Right ventricle myocardium superior (tissue), 1 donor: Measurements from ENCODE around the gene USP2. TPM values are rescaled to one million over a fixed set of nuclear protein-coding genes. Genes with fewer than 3 reads are reported as not detected.

Experiments used
- ATAC-seq: fragments of 200-7000 bp; cut with Tn5 transposase; one replicate; pipeline ENCODE4 v1.9.1; 2020; ENCODE audit warnings: mild to moderate bottlenecking; ENCODE audit not compliant: poor library complexity
- DNase-seq: peaks from one replicate; pipeline ENCODE4 v3.0.0-alpha.2; 2020
- intact Hi-C: fragments of 100-400 bp; cut with DNase I; formaldehyde crosslinking; loops from one replicate; pipeline ENCODE4 v1.11.2; 2022
- total RNA-seq: library from RNA; stranded (reverse); fragmentation: NEBNext Ultra II Directional; extraction: Animal tissue kit (Norgen Biotek cat#: 25700); gene quantifications from one replicate; pipeline ENCODE4 v1.2.1, GENCODE V29; 2021
- donor health status: DM: no; HTN: yes; CAD: no; lungs with severe emphysema.

Gene USP2
- total RNA-seq, 1 donor from 2014 or later, result 136 TPM

DNA sequence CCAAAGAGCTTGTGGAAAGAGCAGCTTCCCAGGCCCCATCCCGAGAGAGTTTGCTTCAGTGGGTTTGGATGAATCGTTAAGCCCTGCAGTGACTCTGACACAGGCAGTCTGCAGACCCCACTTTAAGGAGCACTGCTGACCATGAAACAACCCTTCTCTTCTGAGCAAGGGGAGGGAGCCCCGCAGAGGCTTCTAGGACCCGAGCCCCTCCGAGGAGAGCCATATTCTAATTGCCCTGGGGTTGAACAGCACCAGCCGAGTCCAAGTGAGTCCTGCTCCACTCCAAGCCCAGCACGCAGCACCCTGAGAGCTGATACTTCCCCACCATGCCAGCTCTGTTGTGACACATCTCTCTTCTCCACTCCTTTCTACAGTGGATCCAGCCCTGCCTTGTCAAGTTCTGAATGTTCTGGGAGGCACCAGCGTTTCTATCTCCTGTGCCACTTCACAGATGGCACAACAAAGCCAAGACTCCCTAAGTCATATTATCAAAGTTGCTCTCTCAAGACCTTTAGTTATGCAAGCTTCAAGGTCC lies 10.4 kb downstream of the USP2 start:
- intact Hi-C loops, result no loop called here
- no peak for DNase-seq
- no peak for ATAC-seq

DNA sequence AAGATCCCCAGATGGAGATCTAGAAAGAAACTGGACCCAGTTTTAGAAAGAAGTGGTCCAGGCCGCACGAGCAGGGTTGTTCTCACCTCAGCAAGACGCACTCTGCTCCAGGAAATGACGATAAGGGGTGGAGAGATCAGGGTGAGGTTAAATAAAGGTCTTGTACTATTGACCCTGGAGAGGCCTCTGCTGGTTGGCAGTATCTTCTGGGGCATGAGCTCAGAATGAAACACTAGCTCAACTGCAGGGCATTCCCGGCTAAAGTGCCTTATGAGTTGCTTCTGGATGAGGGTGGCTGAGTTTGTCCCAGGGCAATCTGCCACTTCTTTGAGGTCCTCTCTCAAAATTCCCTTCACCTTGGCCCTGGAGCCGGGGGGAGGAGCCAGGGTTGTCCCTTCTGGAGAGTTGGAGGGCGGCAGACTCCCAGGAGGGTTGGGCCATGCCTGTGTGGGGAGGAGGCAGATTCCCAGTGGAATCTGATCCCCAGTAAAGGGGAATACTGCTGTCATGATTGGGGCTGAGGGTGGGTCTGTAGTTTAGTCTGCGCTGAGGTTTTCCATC lies 10.9 kb downstream of the USP2 start:
- intact Hi-C loops, result no loop called here
- ATAC-seq (peak; percentile 46), DNase-seq (peak; percentile 74)

DNA sequence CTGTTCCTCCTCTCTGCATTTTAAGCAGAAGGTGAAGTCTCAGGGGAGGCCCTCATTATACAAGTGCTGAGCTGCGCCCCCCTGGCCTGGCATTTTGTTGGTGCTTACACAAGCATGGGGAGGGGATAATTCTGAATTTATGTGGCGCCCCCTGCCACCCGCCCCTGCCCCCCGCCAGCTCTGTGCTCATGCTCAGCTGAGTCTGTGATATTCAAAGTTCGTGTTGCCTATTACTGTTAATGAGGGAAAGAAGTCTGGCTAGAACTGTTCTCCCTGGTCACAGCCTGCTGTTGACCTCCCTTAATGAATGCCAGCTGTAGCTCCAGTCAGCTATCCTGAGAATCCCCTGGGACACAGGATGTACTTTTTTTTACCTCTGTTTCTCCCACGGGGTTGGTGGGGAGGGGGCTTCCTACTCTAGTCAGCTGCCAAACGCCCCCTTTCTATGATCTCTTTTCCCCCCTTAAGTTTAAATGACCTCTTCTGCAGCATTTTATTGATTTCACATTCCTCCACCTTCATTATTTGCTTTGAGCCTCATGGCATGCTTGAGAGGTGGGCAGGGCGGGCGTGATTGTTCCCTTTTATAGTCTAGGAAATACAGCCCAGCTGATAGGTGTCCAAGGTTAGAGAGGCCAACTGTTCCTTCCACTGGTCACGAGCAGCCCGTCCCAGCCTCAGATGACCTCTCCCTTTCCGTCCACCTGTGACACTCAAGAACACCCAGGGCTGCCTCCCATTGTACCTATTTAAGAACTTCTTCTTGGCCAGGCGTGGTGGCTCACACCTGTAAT lies 12.2 kb downstream of the USP2 start:
- intact Hi-C loops, result no loop called here
- ATAC-seq (peak; percentile 22), DNase-seq (peak; percentile 51)

DNA sequence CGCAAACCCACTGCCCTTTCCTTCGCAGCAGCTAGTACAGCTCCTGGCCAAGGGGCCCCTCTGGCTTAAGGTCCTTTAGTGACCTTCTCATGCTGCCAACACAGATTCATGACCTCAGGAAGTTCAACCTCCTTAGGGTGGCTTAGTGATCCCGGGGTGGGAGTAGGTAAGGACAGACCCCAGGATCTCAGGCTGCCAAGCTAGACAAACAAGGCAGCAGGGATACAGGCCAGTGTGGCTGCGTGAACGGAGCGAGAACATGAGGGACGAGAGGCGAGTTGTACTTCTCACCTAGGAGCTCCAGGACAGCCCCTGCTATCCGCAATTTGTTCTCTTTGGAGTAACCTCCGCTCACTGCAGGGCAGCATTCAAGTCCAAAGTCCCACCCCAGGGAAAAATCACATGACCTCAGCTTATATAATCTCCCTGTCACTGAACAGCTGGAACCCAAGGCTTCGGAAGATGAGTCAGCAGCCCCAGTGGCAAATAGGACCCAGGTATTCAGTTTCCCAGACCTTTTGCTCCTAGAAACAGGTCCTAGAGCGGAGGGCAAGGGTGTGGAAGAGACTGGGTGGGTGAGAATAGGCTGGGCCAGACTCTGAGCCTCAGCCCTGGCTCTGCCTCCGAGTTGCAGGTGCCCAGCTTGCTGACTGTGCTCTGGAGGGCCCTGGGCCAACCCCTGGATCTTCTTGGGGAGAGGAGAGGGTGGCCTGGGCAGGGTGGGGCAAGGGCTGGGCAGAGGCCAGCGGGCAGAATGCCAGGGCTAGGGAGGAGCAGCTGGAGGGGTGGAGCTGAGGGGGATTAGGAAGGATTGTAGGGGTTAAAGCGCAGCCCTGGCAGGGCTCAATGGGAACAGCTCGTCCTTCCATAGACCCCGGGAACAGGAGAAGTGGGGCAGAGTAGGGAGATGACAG lies 13.1 kb downstream of the USP2 start:
- DNase-seq (peak; percentile 87), ATAC-seq (peak; percentile 46)
- intact Hi-C loops, result no loop called here

DNA sequence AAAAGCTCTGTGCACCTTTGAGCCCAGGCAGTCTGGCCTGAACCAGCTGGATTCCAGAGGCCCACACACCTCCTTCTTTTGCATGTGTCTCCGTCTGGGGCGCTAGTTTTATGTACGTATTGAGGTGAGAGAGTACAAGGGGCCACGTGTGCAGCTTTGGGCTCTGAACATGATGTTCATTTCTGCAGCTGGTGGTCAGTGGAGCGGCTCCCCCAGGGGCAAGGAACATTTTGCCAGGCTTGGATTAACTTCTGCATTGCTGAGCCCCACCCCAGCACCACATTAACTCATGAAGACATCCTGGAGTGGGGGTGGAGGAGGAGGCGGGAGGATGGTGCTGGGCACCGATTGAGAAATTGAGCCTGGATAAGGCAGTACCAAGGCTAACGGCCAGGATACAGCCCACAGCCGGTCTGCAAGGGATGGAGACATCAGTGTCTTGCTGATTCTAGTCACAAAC lies 13.8 kb downstream of the USP2 start:
- DNase-seq (no peak), ATAC-seq (no peak)
- intact Hi-C loops, result no loop called here

DNA sequence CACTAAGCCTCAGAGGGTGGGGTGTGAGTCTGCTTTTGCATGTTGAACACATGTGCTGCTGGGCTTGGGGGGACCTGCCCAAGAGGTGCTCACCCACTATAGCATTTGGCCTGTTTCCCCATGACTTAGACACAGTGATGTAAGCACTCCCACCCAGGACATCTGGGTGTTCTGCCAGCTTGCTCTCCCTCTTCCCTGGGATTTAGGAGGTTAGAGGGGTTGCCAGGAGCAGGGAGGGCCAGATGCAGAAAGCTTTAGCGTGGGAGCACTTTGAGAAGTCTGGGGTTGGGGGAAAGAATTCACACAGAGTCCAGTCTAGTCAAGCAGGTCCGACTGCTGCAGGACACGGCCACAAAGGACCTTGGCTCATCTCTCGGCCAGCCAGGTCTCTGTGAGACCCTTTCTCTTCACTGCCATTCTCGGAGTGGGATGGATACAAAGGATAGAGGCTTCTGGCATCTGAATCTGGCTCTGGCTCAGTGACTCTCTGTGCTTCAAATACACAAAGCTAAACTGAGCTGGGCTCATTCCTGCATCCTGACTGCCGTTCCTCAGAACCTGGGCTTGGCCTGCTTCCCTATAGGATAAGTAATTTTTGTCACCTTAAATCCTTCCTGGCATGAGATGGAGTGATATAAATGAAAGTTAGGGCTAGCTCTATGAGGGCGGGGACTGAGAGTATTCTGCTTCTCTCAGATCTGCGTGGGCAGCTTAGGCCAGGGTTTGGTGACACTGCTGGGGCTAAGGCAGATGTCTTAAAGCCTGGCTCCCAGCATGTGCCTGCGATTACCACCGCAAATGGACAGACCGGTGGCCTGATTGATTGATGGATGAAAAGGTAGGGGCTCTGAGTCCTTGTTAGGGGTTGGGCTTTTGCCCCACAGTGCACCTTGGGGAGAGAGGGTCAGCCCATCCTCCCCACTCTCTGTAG lies 14.5 kb downstream of the USP2 start:
- intact Hi-C loops, result no loop called here

DNA sequence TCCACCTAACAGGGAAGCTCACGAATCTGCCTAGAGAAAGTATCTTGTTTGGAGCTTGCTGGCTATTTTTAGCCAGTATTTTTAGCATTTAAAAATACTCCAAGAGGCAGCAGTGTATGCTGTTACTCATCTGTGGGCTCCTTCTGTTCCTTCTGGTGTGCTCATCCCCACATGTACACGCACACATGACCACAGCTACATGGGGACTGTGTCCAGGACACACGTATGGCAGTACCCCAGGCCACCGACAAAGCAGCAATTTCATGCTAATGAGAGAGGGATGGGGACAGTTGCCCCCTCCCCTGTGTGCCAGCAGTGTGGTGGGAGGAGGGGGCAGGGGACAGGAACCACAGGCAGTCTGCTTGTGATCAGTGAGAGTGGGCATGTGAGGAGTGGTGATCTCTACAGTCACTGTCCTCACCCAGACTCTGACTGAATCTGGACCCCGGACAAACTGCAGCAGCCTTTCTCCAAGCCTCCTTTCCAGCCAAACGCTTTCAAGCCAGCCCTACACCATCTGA lies 16.4 kb downstream of the USP2 start:
- DNase-seq (no peak), ATAC-seq (peak; percentile 4)
- intact Hi-C loops, result no loop called here

More for the DNA sequence above, 14.5 kb downstream of the USP2 start:
- DNase-seq, result no peak
- no peak for ATAC-seq

DNA sequence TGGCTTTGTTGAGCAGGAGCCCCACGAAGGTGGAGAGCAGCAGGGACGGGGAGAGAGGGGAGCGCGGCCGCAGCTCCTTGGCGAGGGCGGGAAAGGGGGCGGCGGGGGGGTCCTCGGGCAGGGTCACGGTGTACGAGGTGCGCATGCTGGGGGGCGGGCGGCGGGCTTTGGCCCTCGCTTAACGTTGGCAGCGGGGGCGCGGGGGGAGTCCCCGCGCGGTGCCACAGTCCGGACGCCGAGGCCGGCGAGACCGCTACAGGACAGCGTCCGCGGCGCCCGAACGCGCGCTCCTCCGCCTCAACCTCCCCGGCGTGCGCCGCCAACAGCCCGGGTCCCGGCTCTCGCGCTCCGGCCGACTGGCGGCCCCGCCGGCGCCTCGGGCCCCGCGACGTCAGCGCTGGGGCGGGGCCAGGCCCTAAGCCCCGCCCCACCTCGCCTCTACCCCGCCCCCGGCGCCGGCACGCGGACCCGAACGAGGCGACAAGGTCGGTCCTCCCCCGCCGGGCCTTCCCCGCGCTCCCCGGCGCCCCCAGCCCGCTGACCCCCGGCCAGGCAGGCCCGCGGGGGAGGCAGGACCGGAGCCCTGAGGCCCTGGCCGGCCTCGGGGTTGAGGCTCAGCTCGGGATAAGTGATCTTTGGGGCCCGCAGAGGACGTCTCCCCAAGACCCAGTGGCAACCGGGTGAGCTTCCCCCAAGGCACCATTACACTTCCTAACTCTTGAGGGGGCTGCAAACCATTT lies 17.5 kb downstream of the USP2 start:
- peak; percentile 79 for DNase-seq

DNA sequence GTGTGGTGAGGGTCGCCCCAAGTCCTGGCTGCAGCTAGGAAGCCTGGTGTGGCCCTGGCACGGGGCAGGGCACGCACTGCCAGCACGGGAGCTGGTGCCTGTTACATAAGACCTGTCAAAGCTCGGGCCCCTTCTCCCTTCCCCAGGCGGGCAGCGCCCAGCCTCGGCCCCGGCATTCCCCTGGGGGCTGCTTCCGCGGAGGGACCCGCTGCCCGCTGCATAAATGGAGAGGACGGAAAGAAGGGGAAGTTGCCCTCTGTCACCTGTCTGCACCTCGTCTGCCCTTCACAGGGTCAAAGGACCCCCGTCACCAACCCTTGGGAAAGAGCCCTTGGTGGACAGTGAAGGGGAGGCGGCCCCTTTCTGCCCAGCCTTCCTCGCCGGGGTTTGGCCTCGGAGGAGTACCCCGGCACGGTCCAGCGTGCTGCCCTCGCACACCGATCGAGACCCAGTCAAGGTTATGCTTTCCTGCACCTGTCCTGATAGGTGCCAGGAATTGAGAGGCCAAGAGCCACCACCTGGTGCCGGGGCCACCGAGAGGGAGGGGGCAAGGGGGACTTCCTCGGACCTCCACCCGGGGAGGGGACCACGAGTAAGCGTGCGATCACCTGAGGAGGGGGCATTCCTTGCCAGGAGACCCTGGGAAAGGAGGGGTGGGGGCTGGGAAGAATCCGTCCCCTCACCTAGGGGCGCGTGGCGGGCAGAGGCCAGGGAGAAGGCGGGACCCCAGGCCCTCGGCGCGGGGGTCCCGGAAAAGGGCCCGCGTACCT lies 18.2 kb downstream of the USP2 start:
- peak; percentile 64 for DNase-seq
- intact Hi-C loops, result no loop called here

More for the DNA sequence above, 17.5 kb downstream of the USP2 start:
- intact Hi-C loops, result no loop called here
- ATAC-seq, result peak; percentile 60

DNA sequence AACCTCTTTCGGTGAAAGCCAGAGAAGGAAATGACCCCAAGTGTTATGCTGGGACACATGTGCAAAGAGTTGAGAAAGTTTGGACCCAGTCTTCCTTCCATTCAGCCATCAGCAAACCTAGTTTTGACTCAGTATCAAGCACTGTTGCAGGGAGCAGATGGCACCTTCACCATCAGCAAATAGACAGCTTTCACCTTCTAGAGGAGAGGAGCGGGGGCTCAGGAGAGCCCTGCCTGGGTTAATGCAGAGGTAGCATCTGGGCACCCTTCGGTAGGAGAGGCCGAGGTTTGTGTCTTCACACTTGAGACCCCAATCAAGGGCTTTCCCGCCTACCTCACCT lies 18.8 kb downstream of the USP2 start:
- DNase-seq (no peak), ATAC-seq (no peak)
- intact Hi-C loops, result no loop called here

More for the DNA sequence above, 18.2 kb downstream of the USP2 start:
- peak; percentile 45 for ATAC-seq

DNA sequence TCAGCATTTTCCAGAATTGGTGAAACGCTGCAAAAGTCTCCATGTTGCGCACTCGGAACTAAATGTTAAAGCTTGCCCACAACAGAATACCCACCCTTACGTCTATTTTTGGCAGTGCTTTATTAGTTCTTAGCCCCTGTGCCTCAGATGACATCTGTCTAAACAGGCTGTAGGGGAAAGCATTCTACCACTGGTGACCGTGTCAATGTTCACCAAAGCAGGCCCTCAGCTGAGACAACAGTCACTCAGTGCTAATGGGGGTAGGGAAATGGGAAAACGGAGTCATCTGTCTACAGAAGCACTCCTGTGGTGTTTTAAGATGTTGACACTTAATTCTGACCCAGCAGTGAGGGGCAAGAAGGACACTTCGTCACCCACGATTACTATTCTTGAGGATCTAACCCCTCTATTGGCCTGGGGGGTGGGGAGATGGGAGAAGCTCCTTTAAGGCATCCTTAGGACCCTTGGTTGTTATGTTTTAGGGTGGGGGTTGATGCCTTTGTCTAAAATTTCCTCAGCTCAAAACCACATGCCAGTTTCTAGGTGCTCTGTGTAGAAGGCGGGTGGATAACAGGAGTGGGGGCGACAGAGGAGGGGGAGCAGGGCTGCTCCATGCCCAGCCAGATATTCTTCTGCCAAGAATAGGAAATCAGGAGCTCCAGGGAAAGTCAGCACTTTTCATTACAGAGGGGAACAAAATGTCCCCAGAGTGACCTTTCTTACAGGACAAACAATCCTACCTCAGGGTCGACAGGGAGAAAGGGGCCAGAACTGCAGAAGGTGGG lies 19.4 kb downstream of the USP2 start:
- intact Hi-C loops, result no loop called here
- DNase-seq, result no peak
- ATAC-seq, result peak; percentile 10

DNA sequence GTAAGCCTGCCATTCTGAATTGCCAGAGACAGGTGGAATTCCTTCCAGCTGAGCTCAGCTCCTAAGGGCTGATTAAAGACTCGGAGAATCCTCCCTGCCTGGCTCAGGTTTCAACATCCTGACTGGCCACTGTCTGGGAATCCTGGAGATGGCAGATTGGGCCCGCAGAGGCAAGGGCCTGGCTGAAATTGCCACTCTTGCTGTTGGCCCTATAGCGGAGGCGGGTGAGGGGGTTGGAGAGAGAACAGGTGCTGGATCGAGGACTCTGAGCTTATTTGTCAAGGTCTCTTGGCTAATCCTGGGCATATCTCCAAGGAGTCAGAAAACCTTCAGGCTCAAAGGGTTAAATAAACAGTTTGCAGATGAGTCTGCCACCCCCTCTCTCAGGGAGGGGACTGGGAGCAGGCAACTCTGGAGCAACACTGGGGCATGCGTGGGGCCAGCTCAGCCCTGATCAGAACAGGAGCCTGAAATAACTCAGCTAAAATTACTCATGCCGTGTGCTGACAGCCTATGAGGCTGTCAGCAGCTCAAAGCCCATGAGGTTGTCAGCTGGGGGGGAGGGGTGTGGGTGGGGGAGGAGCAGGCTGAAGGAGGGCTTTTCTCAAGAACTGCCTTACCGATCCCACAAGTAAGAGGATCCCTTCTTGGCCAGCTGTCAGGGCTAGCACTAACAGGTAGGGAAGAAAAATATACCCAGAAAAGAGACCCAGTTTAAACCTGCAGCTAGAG lies 20.3 kb downstream of the USP2 start:
- DNase-seq (peak; percentile 79), ATAC-seq (peak; percentile 57)
- intact Hi-C loops, result no loop called here

DNA sequence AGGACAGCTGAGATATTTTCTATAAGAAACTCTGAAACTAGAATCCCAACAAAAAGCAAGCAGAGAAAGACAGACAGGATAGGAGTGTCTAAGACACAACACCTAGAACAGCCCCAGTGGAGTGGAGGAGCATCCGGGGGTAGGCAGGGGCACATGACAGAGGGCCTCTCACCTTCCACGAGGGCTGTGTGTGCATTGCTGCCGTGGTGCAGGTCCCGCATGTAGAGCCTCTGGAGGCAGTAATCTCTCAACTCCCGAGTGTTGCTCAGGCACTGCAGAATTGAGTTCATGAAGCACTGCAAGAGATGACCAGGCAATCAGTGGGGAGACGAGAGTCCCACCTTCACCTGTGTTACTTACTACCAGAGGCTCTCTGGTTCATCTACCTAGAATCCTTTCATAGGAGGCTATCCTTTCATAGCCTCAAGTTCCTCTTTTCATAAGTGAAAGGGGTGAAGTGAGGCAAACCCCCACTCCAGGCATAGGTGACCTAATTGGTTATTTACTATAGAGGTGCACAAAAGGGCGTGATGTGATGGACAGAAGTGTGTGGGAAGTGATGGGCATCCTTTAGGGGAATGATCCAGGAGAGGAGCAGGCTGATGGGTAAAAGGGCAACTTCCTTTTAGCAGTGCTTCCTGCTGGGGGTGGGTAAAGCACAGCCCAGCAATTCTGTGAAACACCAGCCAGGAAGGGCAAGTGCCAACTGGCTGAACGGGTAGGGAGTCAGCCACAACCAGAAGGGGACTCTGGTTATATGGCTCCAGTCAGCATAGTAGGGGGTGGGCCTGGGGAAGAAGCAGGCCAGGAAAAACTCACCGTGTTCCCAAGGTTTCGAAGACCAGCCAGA lies 21.9 kb downstream of the USP2 start:
- ATAC-seq, result no peak
- peak; percentile 37 for DNase-seq
- intact Hi-C loops, result loop anchor here (10.0 kb wide), 1 partner anchor 115 kb away; no protein-coding TSS in a partner anchor

DNA sequence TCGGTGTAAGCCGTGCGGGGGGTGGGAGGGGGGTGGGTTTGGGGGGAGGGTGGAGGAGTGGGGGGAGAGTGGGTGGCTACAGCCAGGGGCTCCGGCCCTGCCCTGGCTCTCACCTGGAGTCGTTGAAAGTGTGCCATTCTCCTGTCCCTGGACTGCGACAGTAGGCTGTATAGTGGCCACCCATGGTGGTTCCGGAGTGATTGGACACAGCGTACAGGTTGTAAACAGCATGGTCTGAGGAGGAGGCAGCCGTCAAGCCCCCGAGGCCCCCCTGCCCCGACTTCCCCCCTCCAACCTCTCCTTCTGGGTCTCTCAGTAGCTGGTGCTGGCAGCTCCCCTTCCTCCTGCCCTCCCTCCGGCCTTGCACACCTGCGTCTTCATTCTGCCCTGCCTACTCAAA lies 24.4 kb downstream of the USP2 start:
- no peak for DNase-seq

More for the DNA sequence above, 24.4 kb downstream of the USP2 start:
- intact Hi-C loops, result loop anchor here (10.0 kb wide), 1 partner anchor 118 kb away; no protein-coding TSS in a partner anchor
- ATAC-seq, result peak; percentile 2
